Lower leg skin (tissue), 4 donors: Measurements from ENCODE around the gene UBE2D1. TPM values are rescaled to one million over a fixed set of nuclear protein-coding genes. Genes with fewer than 3 reads are reported as not detected.

ENCODE experiments used
- DNase-seq, 2 donors: peaks; one replicate each; pipeline ENCODE4 v3.0.0-alpha.2; 2019; ENCODE audit warnings: low spot score in 2 of 2
- H3K4me3 ChIP-seq: fragments of 200-600 bp; sonication (generic); 2 replicates; pipeline ENCODE4 v1.5.1; 2017; ENCODE audit warnings: mild to moderate bottlenecking, low read depth; ENCODE audit not compliant: poor library complexity, severe bottlenecking
- CTCF ChIP-seq, 3 donors: fragments of 450-650 bp; IDR thresholded peaks; one replicate each; pipeline ENCODE4 v1.5.1; 2016; ENCODE audit warnings: antibody characterized with exemption in 3 of 3, mild to moderate bottlenecking in 3 of 3, moderate library complexity in 2 of 3
- POLR2A ChIP-seq, 2 donors: fragments of 450-650 bp; IDR thresholded peaks; one replicate each; pipeline ENCODE4 v1.6.1; 2016 to 2017; ENCODE audit warnings: antibody characterized with exemption in 2 of 2, mild to moderate bottlenecking in 1 of 2, moderate library complexity in 1 of 2
- WGBS, 2 donors: methylation state at CpG; one replicate each; pipeline ENCODE4 v1.1.5; 2018; 5-methylcytosine and 5-hydroxymethylcytosine counted together
- intact Hi-C: fragments of 100-400 bp; cut with DNase I; formaldehyde crosslinking; loops from one replicate; pipeline ENCODE4 v1.15.0; 2023; ENCODE audit warnings: low total_unique reads
- total RNA-seq, 4 donors: library from RNA; depleted of rRNA; stranded (reverse); fragments of >200 nt; gene quantifications; one replicate each; pipeline ENCODE4 v1.1.0, GENCODE V29; 2016

Gene UBE2D1
- total RNA-seq, 4 donors from 2014 or later, result 4.7 to 7.7 (median 6.3) TPM

GRCh38 chr10:58371473-58371872 is 36.7 kb downstream of the UBE2D1 start:
- no peak overlapping the region for H3K4me3 ChIP-seq
- intact Hi-C loops, result no loop called here
- no peak for DNase-seq
- TF ChIP-seq POLR2A (IDR thresholded peaks at IDR 0.05) (no peak), CTCF (IDR thresholded peaks at IDR 0.05) (no peak)

DNA sequence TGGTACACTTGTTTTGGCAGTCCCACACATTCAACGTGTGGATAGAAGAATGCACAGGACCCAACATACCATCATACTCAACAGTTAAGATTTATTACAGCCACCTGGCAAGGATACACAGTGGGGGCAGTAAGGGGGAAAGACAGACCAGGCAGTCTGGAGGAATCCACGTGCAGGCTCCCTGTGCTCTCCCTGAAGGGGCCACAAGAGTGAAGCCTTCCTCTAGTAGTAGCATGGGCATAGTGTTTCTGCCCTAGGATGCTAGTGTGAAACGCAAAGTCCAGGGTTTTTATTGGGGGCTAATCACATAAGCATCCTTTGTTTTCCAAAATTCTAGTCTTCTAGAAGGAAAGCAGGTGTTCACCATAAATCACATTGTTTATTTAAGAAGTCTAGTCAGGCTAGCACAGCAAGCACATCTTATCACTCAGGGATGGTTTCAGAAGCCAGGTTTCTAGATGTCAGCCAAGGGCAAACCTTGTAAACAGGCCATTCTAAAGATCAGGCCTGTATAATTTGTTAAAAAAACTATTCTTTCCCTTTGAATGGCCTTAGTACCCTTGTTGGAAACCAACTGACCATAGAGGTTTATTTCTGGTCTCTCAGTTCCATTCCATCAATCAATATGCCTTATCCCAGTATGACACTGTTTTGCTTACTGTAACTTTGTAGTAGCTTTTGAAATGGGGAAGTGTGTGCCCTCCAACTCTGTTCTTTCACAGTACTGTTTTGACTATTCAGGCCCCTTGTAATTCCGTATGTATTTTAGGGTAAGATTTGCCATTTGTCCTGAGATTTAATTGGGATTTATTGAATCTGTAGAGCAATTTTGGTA is 38.0 kb downstream of the UBE2D1 start:
- no peak overlapping the region for H3K4me3 ChIP-seq
- intact Hi-C loops, result no loop called here
- WGBS, 2 donors, result 73 to 77% methylated on average over 4 of the region's 4 CpGs
- DNase-seq, result no peak
- TF ChIP-seq POLR2A (IDR thresholded peaks at IDR 0.05), result no peak
- no peak for TF ChIP-seq CTCF (IDR thresholded peaks at IDR 0.05)

DNA sequence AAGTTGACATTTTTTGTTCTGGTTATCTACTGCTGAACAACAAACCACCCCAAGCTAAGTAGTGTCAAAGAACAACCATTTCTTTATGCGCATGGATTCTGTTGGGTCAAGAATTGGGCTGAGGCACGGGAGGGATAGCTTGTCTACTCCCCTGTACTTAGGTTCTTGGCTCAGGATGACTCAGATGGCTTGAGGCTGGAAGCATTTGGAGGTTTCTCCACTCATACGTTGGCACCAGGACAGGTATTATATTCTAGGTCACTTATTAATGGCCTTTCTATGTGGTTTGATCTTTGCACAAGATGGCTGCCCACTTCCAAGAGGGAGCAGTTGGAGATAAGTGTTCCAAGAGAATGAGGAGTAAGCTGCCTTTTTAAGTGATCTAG is 38.6 kb downstream of the UBE2D1 start:
- intact Hi-C loops, result no loop called here
- WGBS, 2 donors, result 73 to 74% methylated on average over 3 of the region's 3 CpGs

DNA sequence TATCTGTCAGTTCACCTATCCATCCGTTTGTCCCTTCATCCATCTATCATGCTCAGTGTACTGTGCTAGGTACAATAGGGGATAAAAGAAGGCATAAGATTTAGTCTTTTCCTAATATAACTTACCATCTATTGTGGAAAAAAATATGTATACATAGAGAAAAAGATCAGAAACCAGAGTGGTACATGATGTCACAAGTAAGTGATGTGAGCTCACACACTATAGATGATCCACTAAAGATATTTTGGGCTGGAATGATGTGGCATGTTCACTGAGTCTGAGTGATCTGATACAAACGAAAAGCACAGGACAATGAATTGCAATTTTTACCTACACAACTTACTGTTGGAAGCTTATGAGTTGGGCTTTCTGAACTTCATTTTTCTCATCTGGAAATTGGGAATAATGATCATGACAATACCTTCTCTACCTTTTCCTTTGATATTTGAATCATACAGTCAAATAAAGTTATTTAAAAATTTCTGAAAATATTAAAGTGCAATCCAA is 47.7 kb downstream of the UBE2D1 start:
- no peak overlapping the region for H3K4me3 ChIP-seq
- no peak for DNase-seq
- TF ChIP-seq POLR2A (IDR thresholded peaks at IDR 0.05) (no peak), CTCF (IDR thresholded peaks at IDR 0.05) (no peak)
- WGBS, 2 donors, result 81 to 86% methylated on average over 2 of the region's 2 CpGs
- intact Hi-C loops, result no loop called here

More for the DNA sequence above, 38.6 kb downstream of the UBE2D1 start:
- no peak for DNase-seq
- TF ChIP-seq CTCF (IDR thresholded peaks at IDR 0.05), result no peak
- no peak for TF ChIP-seq POLR2A (IDR thresholded peaks at IDR 0.05)
- no peak overlapping the region for H3K4me3 ChIP-seq

DNA sequence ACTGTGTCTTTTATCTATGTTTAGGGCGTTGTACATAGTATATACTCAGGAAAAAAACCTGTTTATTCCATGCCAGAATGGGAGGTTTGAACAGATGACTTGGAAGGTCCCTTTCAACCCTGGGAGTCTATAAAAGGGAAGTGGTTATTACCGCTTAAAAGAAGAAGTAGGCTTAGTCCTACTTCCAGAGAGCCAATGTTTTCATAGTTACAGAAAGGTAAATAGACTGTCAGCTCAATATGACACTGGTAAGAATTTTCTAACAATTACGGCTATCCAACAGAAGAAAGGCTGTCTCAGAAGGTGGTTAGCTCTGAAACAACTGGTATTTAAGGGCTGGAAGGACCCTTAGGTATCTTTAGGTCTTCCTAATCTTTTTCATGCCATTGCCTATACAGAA is 49.3 kb downstream of the UBE2D1 start:
- TF ChIP-seq CTCF (IDR thresholded peaks at IDR 0.05) (no peak), POLR2A (IDR thresholded peaks at IDR 0.05) (no peak)
- H3K4me3 ChIP-seq, result no peak overlapping the region
- DNase-seq, result no peak
- WGBS, 2 donors, result 47 to 68% methylated on average over 3 of the region's 3 CpGs
- intact Hi-C loops, result no loop called here
